Vagina (tissue), 2 donors: Measurements from ENCODE around the gene GPRC5C. TPM values are rescaled to one million over a fixed set of nuclear protein-coding genes. Genes with fewer than 3 reads are reported as not detected.

Experiments
- DNase-seq, 2 donors: peaks; one replicate each; pipeline ENCODE4 v3.0.0-alpha.2; 2017; ENCODE audit errors: extremely low spot score in 2 of 2
- H3K27ac ChIP-seq: fragments of 200-600 bp; sonication (generic); one replicate; pipeline ENCODE4 v1.5.1; 2019
- H3K27me3 ChIP-seq: fragments of 200-600 bp; sonication (generic); one replicate; pipeline ENCODE4 v1.5.1; 2019
- H3K36me3 ChIP-seq, 2 donors: fragments of 200-600 bp; sonication (generic); one replicate each; pipeline ENCODE4 v1.5.1; 2017 to 2019
- H3K4me1 ChIP-seq: fragments of 200-600 bp; sonication (generic); one replicate; pipeline ENCODE4 v1.5.1; 2019
- H3K4me3 ChIP-seq, 2 donors: fragments of 200-600 bp; sonication (generic); 1 replicate in 1 of 2; 2 replicates in 1 of 2; pipeline ENCODE4 v1.5.1; 2016 to 2019
- H3K9me3 ChIP-seq: fragments of 200-600 bp; sonication (generic); one replicate; pipeline ENCODE4 v1.5.1; 2019
- CTCF ChIP-seq, 3 experiments: fragments of 450-650 bp in 2 of 3; fragments of 200-600 bp in 1 of 3; sonication (generic) in 1 of 3; IDR thresholded peaks; one replicate each; pipeline ENCODE4 v1.5.1; 2017 to 2019; ENCODE audit warnings: antibody characterized with exemption in 3 of 3, mild to moderate bottlenecking in 2 of 3, moderate library complexity in 2 of 3
- POLR2A ChIP-seq, 2 donors: fragments of 450-650 bp; IDR thresholded peaks; one replicate each; pipeline ENCODE4 v1.6.1; 2017; ENCODE audit warnings: antibody characterized with exemption in 2 of 2, mild to moderate bottlenecking in 2 of 2, moderate library complexity in 2 of 2
- POLR2AphosphoS5 ChIP-seq, 2 donors: sonication (generic); formaldehyde crosslinking; IDR thresholded peaks; one replicate each; pipeline ENCODE4 v1.9.0; 2017; ENCODE audit warnings: antibody characterized with exemption in 2 of 2, mild to moderate bottlenecking in 2 of 2, low read depth in 1 of 2; ENCODE audit not compliant: insufficient read depth in 1 of 2
- intact Hi-C: fragments of 100-400 bp; cut with DNase I; formaldehyde crosslinking; loops from one replicate; pipeline ENCODE4 v1.15.1; 2023
- small RNA-seq: library from RNA; depleted of rRNA; stranded (forward); fragments of <200 nt; gene quantifications from one replicate; pipeline ENCODE3, GENCODE V24; 2016
- total RNA-seq: library from RNA; depleted of rRNA; stranded (reverse); fragments of >200 nt; gene quantifications from one replicate; pipeline ENCODE4 v1.2.3, GENCODE V29; 2016

GPRC5C gene
- total RNA-seq, 1 donor from 2014 or later, result 27.5 TPM

- Histone ChIP-seq H3K4me3 (no peak overlapping the region), H3K27me3 (no peaks in the 10 kb centered on the region), H3K9me3 (no peaks in the 10 kb centered on the region), H3K4me1 (no peaks in the 10 kb centered on the region), H3K36me3 (no peaks in the 10 kb centered on the region), H3K27ac (no peak overlapping the region)
- peak; percentile 37 to 85 for DNase-seq
- no peak for TF ChIP-seq POLR2A (IDR thresholded peaks at IDR 0.05)
- no peak for TF ChIP-seq POLR2AphosphoS5 (IDR thresholded peaks at IDR 0.05; ENCODE audit: insufficient read depth in 1 of 2, low read depth in 1 of 2)
- no peak for TF ChIP-seq CTCF (IDR thresholded peaks at IDR 0.05)
- intact Hi-C loops, result no loop called here
These were observed 58.8 kb downstream of the GPRC5C start for GRCh38 chr17:74490716-74491115.

GRCh38 chr17:74491626-74492025 lies 59.7 kb downstream of the GPRC5C start:
- Histone ChIP-seq H3K27me3 (no peaks in the 10 kb centered on the region), H3K9me3 (no peaks in the 10 kb centered on the region), H3K4me3 (no peak overlapping the region), H3K36me3 (no peaks in the 10 kb centered on the region), H3K4me1 (no peaks in the 10 kb centered on the region), H3K27ac (no peak overlapping the region)
- DNase-seq, result peak; percentile 27 to 34
- intact Hi-C loops, result no loop called here
- TF ChIP-seq CTCF (IDR thresholded peaks at IDR 0.05), result no peak
- TF ChIP-seq POLR2AphosphoS5 (IDR thresholded peaks at IDR 0.05; ENCODE audit: insufficient read depth in 1 of 2, low read depth in 1 of 2), result no peak
- TF ChIP-seq POLR2A (IDR thresholded peaks at IDR 0.05), result no peak

DNA sequence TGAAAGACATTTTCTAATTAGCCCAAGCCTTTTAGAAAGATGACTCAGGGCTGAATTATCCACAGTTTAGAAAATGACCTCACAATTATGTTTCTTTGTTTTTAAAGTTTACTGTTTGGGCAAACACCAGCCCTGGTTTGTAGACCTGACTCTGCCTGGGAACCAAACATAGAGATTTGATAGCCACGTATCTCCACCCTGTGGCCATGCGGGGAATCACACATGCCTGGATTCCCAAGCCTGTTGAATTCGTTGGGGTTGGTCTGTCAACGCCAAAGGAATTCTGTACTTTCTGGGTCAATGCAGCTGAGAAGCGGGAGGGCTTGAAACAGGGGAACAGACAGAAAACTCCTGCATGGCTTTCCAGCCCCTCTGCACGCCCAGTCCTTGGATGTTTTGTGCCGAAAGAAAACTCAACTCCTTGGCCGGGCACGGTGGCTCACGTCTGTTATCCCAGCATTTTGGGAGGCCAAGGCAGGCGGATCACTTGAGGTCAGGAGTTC lies 61.5 kb downstream of the GPRC5C start:
- Histone ChIP-seq H3K27me3 (no peaks in the 10 kb centered on the region), H3K27ac (no peak overlapping the region), H3K4me3 (no peak overlapping the region), H3K36me3 (no peaks in the 10 kb centered on the region), H3K4me1 (no peaks in the 10 kb centered on the region), H3K9me3 (no peaks in the 10 kb centered on the region)
- intact Hi-C loops, result no loop called here
- peak; percentile 54 to 79 (median 62) for TF ChIP-seq CTCF (IDR thresholded peaks at IDR 0.05)
- no peak for TF ChIP-seq POLR2A (IDR thresholded peaks at IDR 0.05)
- peak; percentile 56 to 91 for DNase-seq

Small RNA genes within 50 kb of the gene (small RNA-seq; reads per million reads assigned to genes)
- gene RNA5SP448, result not detected

Other genes with a start within 250 kb of the GPRC5C start
- 571 TPM for gene RPL38, start 228.4 kb upstream of the GPRC5C start, total RNA-seq
- gene TTYH2, start 218.5 kb upstream of the GPRC5C start, total RNA-seq, result 3.4 TPM
- not detected for gene DNAI2, start 157.9 kb upstream of the GPRC5C start, total RNA-seq
- 5.6 TPM for gene KIF19, start 105.9 kb upstream of the GPRC5C start, total RNA-seq
- gene BTBD17, start 70.2 kb upstream of the GPRC5C start, total RNA-seq, result not detected
- 0.98 TPM for gene GPR142, start 64.6 kb upstream of the GPRC5C start, total RNA-seq
- gene CD300A, start 34.5 kb downstream of the GPRC5C start, total RNA-seq, result 4.2 TPM
- 0.25 TPM for gene CD300LB, start 99.4 kb downstream of the GPRC5C start, total RNA-seq
- gene CD300C, start 114.0 kb downstream of the GPRC5C start, total RNA-seq, result not detected
- gene CD300H, start 135.4 kb downstream of the GPRC5C start, total RNA-seq, result not detected
- not detected for gene CD300LD, start 160.2 kb downstream of the GPRC5C start, total RNA-seq
- 0.98 TPM for gene CD300E, start 191.7 kb downstream of the GPRC5C start, total RNA-seq